ENCODE measurements around the gene DMXL2. TPM values are rescaled to one million over a fixed set of nuclear protein-coding genes. Genes with fewer than 3 reads are reported as not detected.

The DMXL2 gene
- total and polyA plus RNA-seq, 12 donors = 4.5 to 18.6 (median 6.9) TPM

DNA sequence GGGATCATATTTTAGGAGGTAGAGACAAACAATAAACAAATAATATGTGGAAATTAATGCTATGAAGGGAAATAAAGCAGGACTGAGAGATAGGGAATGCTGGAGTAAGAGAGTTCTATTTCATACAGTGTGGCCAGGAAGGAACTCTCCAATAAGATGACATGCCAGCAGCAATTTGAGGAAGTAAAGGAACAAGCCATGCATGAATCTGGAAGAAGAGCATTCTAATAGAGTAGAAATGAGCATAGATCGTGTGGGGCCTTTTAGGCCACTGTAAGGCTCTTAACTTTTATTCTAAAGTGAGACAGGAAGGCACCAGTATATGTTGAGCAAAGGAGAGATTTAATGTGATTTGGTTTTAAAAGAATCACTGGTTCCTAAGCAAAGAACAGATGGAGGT lies 126.3 kb downstream of the DMXL2 start:
- no peaks in the 10 kb centered on the region for H3K4me1 ChIP-seq
- H3K27me3 ChIP-seq = no peaks in the 10 kb centered on the region
- no peaks in the 10 kb centered on the region for H3K9me3 ChIP-seq
- no peak overlapping the region for H3K27ac ChIP-seq
- no peak for TF ChIP-seq CTCF (IDR thresholded peaks at IDR 0.05)
- no peak for ATAC-seq
- WGBS, 2 donors = 69 to 78% methylated on average over 1 of the region's 1 CpG
- peaks cover 0 to 77% (median 6%) of the 10 kb centered on the region in 9 donors for H3K36me3 ChIP-seq
- intact Hi-C loops (cut with DNase I) = no loop called here
- no peak for DNase-seq
- no peak overlapping the region for H3K4me3 ChIP-seq

DNA sequence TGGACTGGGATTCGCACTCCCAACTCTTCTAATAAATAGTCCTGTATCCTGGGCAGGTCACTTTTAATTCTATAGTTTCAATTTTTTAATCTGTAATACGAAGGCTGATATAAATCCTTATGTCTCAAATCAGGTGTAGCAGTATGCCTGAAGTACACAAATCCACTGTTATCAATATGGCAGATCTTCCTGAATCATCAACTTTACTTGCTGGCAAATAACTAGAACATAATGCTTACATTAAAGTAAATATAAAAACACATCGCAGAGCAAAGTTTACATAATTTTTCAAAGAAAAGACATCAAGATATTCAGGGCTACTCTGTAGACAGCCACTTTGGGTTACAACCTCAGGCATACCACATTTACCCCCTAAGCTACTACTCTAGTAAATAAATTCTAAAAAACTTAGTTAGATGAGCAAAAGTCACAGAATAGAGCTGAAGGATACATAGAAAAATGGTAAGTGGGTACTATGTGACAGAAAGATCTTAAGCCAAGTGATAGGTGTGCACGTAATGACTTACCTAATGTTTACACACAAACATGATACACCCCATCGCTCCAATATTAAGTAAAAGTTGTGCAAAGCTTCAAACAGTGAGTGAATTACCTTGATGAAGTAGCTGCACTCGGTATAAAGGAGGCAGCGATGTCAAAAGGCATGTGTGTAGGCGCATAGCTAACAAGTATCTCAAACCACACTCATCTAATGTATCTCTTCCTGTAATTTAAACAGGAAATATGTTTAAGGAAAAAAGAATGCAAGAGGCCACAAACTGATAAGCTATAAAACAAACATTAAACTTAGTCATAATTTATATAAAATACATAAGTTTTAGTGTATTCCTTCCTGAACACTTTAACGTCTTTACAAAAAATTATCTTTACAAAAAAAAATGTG lies 127.9 kb downstream of the DMXL2 start:
- Histone ChIP-seq H3K4me1 (no peaks in the 10 kb centered on the region), H3K27me3 (no peaks in the 10 kb centered on the region), H3K27ac (no peak overlapping the region), H3K36me3 (peaks cover 0 to 84% (median 3%) of the 10 kb centered on the region in 9 donors), H3K9me3 (no peaks in the 10 kb centered on the region), H3K4me3 (no peak overlapping the region)
- DNase-seq = no peak
- WGBS, 2 donors = 87 to 89% methylated on average over 9 of the region's 9 CpGs
- intact Hi-C loops (cut with DNase I) = no loop called here
- no peak for ATAC-seq
- no peak for TF ChIP-seq CTCF (IDR thresholded peaks at IDR 0.05)

DNA sequence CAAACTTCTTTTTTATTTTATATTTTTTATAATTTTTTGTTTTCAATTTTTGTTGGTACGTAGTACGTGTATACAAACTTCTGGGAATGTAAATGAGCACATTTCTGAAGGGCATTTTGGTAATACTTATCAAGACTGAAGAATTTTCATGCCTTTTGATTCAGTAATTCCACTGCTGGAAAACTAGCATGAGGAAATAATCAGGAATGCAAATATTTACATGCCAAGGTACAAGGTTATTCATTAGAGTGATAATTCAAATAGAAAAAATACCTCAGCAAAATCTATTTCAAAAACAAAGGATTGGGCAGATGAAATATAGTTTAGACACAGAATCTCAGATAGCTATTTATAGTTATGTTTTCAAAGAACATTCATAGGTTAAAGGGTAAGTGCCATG lies 128.7 kb downstream of the DMXL2 start:
- peaks cover 0 to 84% (median 0%) of the 10 kb centered on the region in 9 donors for H3K36me3 ChIP-seq
- DNase-seq (no peak), ATAC-seq (no peak)
- WGBS, 2 donors = 96 to 99% methylated on average over 2 of the region's 2 CpGs
- H3K9me3 ChIP-seq = no peaks in the 10 kb centered on the region
- H3K27ac ChIP-seq = no peak overlapping the region
- intact Hi-C loops (cut with DNase I) = no loop called here
- H3K4me1 ChIP-seq = no peaks in the 10 kb centered on the region
- no peaks in the 10 kb centered on the region for H3K27me3 ChIP-seq
- no peak for TF ChIP-seq CTCF (IDR thresholded peaks at IDR 0.05)
- no peak overlapping the region for H3K4me3 ChIP-seq

DNA sequence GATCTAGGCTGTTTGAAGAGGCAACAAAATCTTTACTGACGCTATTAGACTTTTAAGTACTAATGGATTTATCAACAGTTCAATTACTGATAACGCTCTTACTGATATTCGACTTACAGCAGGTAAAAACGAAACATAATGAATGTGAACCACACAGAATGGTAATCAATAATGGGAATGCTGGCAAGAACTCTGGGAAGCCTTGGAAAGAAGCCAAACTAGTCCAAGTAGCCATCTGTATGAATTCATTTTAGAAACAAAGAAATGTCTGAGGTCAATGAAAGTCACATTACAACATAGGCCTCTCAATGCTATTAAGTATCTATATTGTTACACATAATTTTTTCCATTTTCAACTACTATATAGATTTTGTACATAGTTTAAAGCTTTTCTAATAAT lies 130.0 kb downstream of the DMXL2 start:
- Histone ChIP-seq H3K27ac (no peak overlapping the region), H3K4me3 (no peak overlapping the region), H3K36me3 (peaks cover 0 to 84% (median 10%) of the 10 kb centered on the region in 9 donors), H3K4me1 (no peaks in the 10 kb centered on the region), H3K27me3 (no peaks in the 10 kb centered on the region), H3K9me3 (peaks cover 0 to 3% (median 0%) of the 10 kb centered on the region in 11 donors)
- TF ChIP-seq CTCF (IDR thresholded peaks at IDR 0.05) = no peak
- no peak for DNase-seq
- ATAC-seq = no peak
- intact Hi-C loops (cut with DNase I) = no loop called here
- WGBS, 2 donors = 89% methylated on average over 4 of the region's 4 CpGs

All from heart right ventricle (tissue), 16 donors.